Uterus (tissue), 4 donors: Measurements from ENCODE around the gene ZMYND19. TPM values are rescaled to one million over a fixed set of nuclear protein-coding genes. Genes with fewer than 3 reads are reported as not detected.
A peak's percentile ranks its signal among the peaks of the same experiment; 100 is the strongest.

Experiments used
- DNase-seq, 2 donors: peaks; one replicate each; pipeline ENCODE4 v3.0.0-alpha.2; 2019 to 2020
- H3K27ac ChIP-seq, 2 donors: fragments of 200-600 bp; sonication (generic); 1 replicate in 1 of 2; 2 replicates in 1 of 2; pipeline ENCODE4 v1.5.1; 2016 to 2018
- H3K27me3 ChIP-seq, 2 donors: fragments of 200-600 bp; sonication (generic); one replicate each; pipeline ENCODE4 v1.5.1; 2018 to 2019; ENCODE audit warnings: control low read depth in 1 of 2
- H3K36me3 ChIP-seq, 2 donors: fragments of 200-600 bp; sonication (generic); one replicate each; pipeline ENCODE4 v1.5.1; 2019; ENCODE audit warnings: control low read depth in 1 of 2
- H3K4me1 ChIP-seq, 2 donors: fragments of 200-600 bp; sonication (generic); one replicate each; pipeline ENCODE4 v1.5.1; 2018 to 2019; ENCODE audit warnings: control low read depth in 1 of 2
- H3K4me3 ChIP-seq, 2 donors: fragments of 200-600 bp; sonication (generic); 1 replicate in 1 of 2; 2 replicates in 1 of 2; pipeline ENCODE4 v1.5.1; 2018 to 2019; ENCODE audit warnings: mild to moderate bottlenecking in 1 of 2
- H3K9me3 ChIP-seq, 2 donors: fragments of 200-600 bp; sonication (generic); one replicate each; pipeline ENCODE4 v1.5.1; 2019; ENCODE audit warnings: control low read depth in 1 of 2
- POLR2A ChIP-seq, 2 donors: fragments of 450-650 bp; IDR thresholded peaks; one replicate each; pipeline ENCODE4 v1.6.1; 2016; ENCODE audit warnings: antibody characterized with exemption in 2 of 2, mild to moderate bottlenecking in 1 of 2, moderate library complexity in 1 of 2
- intact Hi-C: fragments of 100-400 bp; cut with DNase I; formaldehyde crosslinking; loops from one replicate; pipeline ENCODE4 v1.15.1; 2023; ENCODE audit warnings: low total_unique reads
- total RNA-seq, 4 donors: library from RNA; depleted of rRNA in 3 of 4; stranded (reverse); fragments of >200 nt in 3 of 4; gene quantifications; one replicate each; pipeline versions ENCODE4 v1.1.0 to v1.2.4, GENCODE V29; 2014 to 2023
- TF ChIP-seq, protein P1 (sequence below), 4 experiments: fragments of 200-600 bp in 2 of 4; fragments of 450-650 bp in 2 of 4; sonication (generic) in 2 of 4; IDR thresholded peaks; one replicate each; pipeline ENCODE4 v1.5.1; 2016 to 2019; ENCODE audit warnings: antibody characterized with exemption in 4 of 4, mild to moderate bottlenecking in 2 of 4, moderate library complexity in 1 of 4
- donor health status: DM: yes; HTN: yes; CAD: no.

Gene ZMYND19
- total RNA-seq, 4 donors from 2014 or later = 14.7 to 26.4 (median 16.3) TPM

DNA sequence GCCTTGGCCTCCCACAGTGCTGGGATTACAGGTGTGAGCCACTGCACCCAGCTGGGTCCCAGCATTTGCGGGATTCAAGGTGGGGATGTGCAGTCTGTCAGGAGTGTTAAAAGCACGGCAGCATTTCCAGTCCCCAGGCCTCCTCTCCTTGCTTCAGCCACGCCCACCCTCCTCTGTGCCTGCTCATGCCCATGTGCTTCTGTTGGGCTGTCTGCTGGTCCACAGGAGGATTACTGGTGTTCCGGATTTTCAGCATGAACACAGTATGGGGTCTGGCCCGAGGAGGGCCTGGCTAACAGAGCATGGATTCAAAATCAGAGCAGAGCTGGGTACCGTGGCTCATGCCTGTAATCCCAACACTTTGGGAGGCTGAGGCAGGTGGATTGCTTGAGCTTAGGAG is 20.6 kb upstream of the ZMYND19 start:
- H3K36me3 ChIP-seq = no peaks in the 10 kb centered on the region
- no peaks in the 10 kb centered on the region for H3K27me3 ChIP-seq
- DNase-seq = no peak
- H3K4me1 ChIP-seq = peaks cover 0 to 15% of the 10 kb centered on the region in 2 donors
- no peaks in the 10 kb centered on the region for H3K9me3 ChIP-seq
- TF ChIP-seq POLR2A (IDR thresholded peaks at IDR 0.05) = no peak
- TF ChIP-seq, protein P1, sequence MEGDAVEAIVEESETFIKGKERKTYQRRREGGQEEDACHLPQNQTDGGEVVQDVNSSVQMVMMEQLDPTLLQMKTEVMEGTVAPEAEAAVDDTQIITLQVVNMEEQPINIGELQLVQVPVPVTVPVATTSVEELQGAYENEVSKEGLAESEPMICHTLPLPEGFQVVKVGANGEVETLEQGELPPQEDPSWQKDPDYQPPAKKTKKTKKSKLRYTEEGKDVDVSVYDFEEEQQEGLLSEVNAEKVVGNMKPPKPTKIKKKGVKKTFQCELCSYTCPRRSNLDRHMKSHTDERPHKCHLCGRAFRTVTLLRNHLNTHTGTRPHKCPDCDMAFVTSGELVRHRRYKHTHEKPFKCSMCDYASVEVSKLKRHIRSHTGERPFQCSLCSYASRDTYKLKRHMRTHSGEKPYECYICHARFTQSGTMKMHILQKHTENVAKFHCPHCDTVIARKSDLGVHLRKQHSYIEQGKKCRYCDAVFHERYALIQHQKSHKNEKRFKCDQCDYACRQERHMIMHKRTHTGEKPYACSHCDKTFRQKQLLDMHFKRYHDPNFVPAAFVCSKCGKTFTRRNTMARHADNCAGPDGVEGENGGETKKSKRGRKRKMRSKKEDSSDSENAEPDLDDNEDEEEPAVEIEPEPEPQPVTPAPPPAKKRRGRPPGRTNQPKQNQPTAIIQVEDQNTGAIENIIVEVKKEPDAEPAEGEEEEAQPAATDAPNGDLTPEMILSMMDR (IDR thresholded peaks at IDR 0.05) = no peak
- H3K4me3 ChIP-seq = no peak overlapping the region
- no peak overlapping the region for H3K27ac ChIP-seq
- intact Hi-C loops = no loop called here

DNA sequence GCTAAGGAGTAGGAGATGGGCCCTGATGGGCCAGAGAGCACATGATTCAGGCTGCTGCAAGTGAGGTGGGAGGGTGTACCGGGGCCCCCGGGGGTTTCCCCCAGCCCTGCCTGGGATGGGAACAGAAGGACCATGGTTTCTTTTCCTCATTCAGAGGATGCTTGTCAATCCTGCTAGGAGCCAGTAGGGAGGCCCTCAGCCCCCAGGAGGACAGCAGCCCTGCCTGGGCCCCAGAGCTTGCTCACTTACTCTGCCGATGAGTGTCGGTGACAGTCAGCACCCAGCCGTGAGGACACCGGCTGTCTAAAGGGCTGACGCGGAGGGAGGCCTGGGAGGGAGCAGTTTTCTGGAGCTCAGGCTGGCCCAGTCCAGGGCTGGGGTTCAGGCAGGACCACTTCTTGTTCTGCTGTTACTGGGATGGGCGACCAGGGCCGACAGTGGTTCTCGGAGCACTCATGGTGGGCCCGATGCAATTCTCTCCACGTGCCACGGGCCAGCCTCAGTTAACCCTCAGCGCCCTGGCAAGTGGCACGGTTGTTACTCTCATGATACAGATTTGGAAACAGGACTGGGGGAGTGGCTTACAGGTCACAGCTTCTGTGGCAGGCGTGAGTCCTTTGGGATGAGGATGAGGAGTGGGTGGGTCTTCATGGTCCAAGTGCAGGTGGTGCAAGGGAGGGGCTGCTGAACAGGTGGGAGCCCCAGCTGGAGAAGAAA is 17.0 kb upstream of the ZMYND19 start:
- intact Hi-C loops = no loop called here
- Histone ChIP-seq H3K36me3 (no peaks in the 10 kb centered on the region), H3K27ac (no peak overlapping the region), H3K4me1 (peaks cover 0 to 21% of the 10 kb centered on the region in 2 donors), H3K4me3 (no peak overlapping the region), H3K9me3 (no peaks in the 10 kb centered on the region), H3K27me3 (no peaks in the 10 kb centered on the region)
- DNase-seq = no peak
- no peak for TF ChIP-seq POLR2A (IDR thresholded peaks at IDR 0.05)
- TF ChIP-seq, protein P1 (IDR thresholded peaks at IDR 0.05) = no peak

DNA sequence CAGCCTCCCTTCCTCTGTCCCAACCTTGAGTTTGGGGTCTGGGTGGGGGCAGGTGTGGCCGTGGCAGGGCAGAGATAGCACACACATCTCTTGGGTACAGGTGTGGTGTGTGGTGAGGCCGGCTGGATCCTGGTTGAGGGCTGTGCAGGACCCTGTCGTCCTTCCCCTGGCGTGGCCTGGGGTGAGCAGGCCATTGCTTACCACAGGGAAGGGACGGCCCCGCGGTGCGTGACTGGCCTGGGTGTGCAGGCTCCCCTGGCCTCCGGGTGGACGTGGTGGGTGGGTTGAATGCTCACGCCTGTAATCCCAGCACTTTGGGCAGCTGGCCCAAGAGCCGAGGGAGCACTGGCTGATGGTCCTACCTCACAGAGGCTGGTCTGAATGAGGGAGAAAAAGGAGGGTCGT is 16.4 kb upstream of the ZMYND19 start:
- Histone ChIP-seq H3K9me3 (no peaks in the 10 kb centered on the region), H3K4me1 (peaks cover 0 to 21% of the 10 kb centered on the region in 2 donors), H3K36me3 (no peaks in the 10 kb centered on the region), H3K4me3 (peak overlapping the region; percentile 34 to 81), H3K27ac (no peak overlapping the region), H3K27me3 (no peaks in the 10 kb centered on the region)
- peak in 1 of 2 donors; percentile 32 for DNase-seq
- intact Hi-C loops = no loop called here
- TF ChIP-seq, protein P1 (IDR thresholded peaks at IDR 0.05) = no peak
- no peak for TF ChIP-seq POLR2A (IDR thresholded peaks at IDR 0.05)

DNA sequence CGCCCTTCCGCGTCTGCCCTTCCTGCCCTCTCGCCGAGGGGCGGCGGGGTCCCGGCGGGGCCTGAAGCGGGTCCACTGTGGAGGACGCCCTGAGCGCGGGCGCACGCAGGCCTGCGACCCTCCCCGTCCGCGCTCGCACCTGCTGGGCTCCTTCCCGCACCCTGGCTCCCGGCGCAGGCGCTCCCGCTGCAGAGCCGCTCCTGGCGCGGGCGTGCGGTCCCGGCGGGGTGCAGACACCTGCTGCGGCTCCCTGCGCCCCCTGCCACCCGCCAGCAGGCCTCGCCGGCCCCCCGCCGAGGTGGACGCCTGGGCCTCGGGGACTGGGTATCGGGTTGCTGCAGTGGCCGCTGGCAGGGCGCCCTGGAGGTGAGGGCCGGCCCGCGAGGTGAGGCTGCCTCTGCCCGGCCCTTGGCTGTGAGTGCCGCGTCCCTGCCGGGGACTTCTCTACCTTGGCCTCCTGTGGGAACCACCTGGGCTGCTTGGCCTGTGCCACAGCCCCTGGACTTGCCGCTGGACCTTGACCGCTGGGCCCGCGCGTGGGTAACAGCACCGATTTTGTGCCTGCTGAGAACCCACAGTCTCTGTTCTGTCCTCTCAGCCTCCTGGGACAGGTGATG is 15.8 kb upstream of the ZMYND19 start:
- peaks cover 0 to 21% of the 10 kb centered on the region in 2 donors for H3K4me1 ChIP-seq
- no peaks in the 10 kb centered on the region for H3K27me3 ChIP-seq
- intact Hi-C loops = no loop called here
- peak overlapping the region; percentile 15 to 66 for H3K27ac ChIP-seq
- H3K36me3 ChIP-seq = no peaks in the 10 kb centered on the region
- H3K9me3 ChIP-seq = no peaks in the 10 kb centered on the region
- no peak for TF ChIP-seq POLR2A (IDR thresholded peaks at IDR 0.05)
- TF ChIP-seq, protein P1 (IDR thresholded peaks at IDR 0.05) = no peak
- DNase-seq = no peak
- peak overlapping the region; percentile 34 to 81 for H3K4me3 ChIP-seq
